GM21367 (cell line): ENCODE results near the gene CES4A.
"Not testable (repeated sequence)": the region's sequence is repeated elsewhere in the genome, so short reads cannot be mapped to it uniquely, and the experiment has no call there.

Source experiments
- ATAC-seq: cut with Tn5 transposase; IDR thresholded peaks from one replicate; pipeline ENCODE4 v1.9.1; 2021; ENCODE audit not compliant: unreplicated experiment

Gene CES4A

DNA sequence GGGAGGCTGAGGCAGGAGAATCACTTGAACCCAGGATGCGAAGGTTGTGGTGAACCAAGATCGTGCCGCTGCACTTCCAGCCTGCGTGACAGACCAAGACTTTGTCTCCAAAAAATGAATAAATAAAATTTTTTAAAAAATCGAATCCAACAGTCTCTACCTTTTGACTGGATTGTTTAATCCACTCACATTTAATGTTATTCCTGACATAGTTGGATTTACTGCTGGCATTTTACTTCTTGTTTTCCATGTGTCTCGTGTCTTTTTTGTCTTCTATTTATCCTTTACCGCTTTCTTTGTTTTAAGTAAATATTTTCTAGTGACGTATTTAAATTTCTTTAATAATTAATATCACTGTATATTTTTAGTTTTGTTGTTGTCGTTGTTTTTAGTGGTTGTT, 5.4 kb upstream of the CES4A start:
- no peak for ATAC-seq

DNA sequence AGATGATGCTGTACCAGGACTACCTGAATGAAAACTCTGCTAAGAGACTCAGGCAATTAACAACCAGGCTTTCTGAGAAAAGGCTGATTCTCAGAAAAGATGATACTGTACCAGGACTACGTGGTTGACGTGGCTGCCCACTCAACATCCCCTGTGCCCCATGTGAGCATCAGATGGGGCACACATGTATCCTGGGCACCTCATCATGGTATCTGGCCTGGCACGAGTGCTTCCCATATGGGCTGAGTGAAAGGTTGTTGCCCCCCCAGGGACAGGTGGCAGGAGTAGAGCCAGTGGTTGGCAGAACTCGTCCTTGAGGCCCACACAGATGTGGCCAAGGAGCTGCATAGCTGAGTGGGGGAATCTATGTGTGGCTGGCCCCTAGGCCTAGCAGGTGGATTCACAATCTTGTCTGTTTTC, 3.5 kb upstream of the CES4A start:
- ATAC-seq = no peak

GRCh38 chr16:66986559-66986958, 1.8 kb upstream of the CES4A start:
- no peak for ATAC-seq

DNA sequence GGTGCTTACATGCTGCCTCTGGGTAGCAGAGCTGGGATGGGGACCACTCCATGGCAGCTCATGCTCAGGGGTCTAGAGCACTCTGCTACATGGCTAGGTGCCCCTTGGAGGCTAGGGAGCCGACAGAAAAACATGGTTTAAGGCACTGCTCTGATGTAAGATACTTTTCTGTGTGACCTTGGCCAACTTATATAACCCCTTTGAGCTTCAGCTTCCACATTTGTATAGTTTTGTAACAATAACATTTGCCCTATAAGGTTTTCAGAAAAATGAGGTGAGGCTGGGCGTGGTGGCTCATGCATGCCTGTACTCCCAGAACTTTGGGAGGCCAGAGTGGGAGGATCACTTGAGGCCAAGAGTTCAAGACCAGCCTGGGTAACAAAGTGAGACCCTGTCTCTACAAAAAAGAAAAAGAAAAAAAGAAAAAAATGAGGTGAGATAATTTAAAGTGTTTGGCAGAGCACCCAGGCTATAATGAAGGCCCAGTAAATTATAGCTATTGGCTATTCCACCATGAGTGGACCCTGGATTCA, 3.2 kb downstream of the CES4A start:
- ATAC-seq = no peak

- not testable (repeated sequence) for ATAC-seq
Measured at GRCh38 chr16:66993558-66993957, 5.2 kb downstream of the CES4A start.

GRCh38 chr16:66996324-66996982, 8.1 kb downstream of the CES4A start:
- ATAC-seq = no peak

DNA sequence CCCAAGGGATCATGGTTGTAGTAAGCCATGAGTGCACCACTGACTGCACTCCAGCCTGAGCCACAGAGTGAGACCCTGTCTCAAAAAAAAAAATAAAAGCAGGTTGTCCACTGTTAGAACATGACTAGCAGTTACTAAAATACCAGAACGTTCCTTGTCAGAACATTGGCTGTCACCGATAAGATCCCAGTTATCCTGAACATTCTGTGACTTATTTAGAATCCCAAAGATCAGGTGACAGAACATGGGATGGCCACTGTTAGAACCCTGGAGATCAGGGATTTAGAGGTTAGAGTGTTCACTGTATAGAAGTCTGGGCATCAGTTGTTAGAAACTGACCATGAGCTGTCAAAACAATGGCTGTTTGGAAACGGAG, 8.6 kb downstream of the CES4A start:
- ATAC-seq = no peak

DNA sequence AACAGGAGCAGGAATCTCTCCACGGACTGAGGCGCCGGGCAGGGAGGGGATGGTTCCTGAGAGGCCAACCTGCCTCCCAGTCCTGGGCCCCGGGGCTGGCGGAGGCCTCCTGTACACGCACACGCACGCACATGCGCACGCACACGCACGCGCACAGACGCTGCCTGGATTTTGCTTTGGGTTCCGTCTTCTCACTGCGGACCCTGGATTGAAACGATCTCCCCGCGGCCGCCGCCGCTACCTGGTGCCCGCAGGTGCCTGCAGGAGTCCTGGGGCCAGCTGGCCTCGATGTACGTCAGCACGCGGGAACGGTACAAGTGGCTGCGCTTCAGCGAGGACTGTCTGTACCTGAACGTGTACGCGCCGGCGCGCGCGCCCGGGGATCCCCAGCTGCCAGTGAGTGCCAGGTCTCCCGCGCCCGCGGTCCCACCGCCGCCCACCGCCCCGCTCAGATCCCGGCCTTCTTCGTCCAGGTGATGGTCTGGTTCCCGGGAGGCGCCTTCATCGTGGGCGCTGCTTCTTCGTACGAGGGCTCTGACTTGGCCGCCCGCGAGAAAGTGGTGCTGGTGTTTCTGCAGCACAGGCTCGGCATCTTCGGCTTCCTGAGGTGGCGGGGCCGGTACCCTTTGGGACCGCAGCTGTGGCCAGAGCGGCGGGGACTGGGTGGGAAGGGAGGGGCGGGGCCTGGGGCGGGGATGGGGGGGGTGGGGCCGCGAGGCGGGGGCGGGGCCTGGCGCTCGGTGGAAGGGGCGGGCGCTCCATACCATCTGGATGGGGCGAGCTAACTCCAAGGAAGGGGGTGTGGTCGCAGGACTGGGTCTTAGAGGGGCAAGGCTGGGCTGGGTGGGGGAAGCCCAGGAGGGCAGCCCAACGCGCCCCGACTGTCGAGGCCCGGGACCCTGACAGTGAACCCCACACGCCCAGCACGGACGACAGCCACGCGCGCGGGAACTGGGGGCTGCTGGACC, 12.3 kb downstream of the CES4A start:
- no peak for ATAC-seq

DNA sequence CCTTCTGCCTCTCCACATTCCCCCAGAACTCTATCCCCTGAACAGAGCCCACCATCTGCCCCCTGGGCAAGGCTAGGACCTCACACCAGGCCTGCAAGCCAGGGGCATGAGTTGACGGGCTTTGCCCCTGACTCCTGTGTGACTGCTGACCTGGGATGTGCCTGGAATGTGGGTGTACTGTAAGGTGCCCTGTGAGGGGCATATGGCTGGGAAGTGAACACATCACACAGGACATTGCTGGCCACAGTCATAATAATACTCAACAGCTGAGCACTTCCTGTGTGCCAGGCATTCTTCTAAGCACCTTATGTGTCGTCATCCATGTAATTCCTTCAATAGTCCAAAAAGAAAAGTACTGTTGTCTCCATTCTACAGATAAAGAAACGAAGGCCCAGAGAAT, 13.3 kb downstream of the CES4A start:
- ATAC-seq = no peak

GRCh38 chr16:67006930-67007658, 18.7 kb downstream of the CES4A start:
- ATAC-seq = no peak

DNA sequence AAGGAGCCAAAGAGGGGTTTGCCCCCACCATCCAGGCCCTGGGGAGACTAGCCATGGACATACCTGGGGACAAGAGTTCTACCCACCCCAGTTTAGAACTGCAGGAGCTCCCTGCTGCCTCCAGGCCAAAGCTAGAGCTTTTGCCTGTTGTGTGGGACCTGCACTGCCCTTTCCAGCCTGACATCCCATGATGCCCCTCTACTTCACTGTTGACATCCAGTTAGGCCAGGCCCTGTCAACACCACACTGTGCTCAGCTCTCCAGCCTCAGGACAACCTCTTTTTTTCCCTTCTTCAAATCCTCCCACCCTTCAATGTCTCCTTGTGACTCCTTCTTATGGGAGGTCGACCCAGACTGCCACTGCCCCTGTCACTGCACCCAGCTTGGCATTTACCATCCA, 20.8 kb downstream of the CES4A start:
- no peak for ATAC-seq

GRCh38 chr16:67011274-67011673, 22.9 kb downstream of the CES4A start:
- ATAC-seq = no peak

- no peak for ATAC-seq
Measured at GRCh38 chr16:67013233-67013822, 24.9 kb downstream of the CES4A start.

GRCh38 chr16:67013823-67014633, 25.6 kb downstream of the CES4A start:
- no peak for ATAC-seq

DNA sequence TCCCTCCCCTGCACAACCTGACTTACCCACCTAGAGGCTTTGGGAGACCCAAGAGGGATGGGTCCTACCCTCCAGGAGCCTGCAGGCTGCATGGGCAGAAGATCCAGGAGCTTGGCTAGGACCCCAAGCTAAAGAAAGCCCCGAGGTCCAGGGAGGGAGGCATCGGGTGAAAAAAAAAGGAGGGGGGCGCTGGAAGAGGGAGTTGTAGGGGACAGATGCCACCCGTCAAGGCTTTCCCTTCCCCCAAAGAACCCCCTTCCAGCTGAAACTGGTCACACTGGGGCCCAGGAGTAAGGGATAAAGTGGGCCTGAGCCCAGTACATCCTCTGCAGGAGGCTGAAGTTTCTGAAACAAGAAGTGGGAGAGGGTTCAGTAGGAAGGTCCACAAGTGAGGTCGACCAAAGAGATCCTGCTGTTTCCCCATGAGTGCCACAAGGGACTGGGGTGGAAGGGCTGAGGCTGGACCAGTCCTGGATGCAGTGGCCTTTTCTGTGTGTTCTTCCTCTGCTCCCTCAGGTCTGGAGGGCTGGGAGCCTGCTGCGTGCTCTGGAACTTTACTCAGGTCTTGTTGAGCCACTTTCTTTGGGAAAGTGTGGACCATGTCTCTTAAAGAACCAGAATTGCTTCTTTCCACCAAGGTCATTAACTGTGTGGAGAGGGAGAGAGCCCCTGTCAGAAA, 26.4 kb downstream of the CES4A start:
- no peak for ATAC-seq

DNA sequence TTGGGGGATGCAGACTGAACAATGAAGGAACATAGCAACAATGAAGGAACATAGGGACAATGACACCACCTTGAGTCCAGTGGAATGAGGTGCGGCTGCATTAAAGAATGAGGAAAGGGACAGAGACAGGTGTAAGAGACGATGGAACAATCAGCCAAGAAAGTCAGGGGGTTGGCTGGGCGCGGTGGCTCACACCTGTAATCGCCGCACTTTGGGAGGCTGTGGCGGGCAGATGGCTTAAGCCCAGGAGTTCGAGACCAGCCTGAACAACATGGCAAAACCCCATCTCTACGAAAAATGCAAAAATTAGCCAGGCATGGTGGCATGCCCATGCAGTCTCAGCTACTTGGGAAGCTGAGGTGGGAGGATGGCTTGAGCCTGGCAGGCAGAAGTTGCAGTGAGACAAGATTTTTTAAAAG, 26.9 kb downstream of the CES4A start:
- no peak for ATAC-seq

DNA sequence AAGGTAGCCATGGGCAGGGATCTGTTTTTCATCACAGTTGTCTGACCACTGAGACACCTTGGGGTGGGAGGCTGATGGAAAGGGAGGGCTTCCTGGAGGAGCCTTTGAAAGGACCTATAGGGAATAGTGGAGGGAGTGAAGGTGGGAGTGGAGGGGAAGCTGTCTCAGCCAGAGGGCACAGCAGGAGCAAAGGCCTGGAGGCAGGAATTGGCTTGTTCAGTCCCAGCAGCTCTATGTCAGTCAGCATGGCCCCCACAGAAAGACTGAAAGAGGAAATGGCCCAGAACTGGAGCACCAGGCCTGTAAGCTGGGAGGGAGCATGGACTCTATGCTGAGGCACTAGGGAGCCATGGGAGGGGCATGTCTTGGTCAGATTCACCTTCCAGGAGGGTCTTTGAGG, 27.8 kb downstream of the CES4A start:
- no peak for ATAC-seq

DNA sequence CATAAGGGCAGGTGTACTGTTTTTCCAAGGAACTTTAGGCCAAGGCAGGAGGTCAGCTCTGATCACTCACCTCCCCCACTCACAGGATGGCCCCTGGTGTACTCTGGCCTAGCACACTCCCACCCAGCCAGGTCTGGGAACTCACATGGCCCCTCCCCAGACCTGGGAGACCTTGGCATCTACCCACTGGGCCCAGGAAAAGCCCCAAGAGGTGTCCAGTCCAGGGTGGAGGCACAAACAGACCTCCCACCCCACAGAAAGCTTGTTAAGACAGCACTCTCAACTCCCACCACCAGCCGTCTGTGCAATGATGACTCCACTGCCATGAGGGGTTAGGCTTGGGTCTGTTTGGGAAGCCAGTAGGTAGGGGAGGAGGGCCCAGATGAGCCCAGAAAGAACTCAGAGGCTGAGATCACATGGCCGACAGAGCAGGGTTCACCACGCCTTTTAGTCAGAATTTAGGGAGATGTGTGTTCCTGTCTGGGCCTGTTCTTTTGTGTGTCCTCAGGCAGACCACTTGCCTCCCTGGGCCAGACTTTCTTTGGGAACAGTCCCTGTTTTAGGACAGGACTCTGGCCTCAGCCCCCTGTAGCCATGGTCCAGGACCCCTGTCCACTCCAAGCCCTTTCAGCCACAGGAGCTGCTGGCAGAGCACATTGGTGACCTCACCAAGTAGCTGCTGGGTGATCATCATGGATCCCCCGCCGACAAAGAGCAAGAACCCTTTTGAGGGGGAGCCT, 28.5 kb downstream of the CES4A start:
- no peak for ATAC-seq

GRCh38 chr16:67017421-67017750, 29.0 kb downstream of the CES4A start:
- ATAC-seq = no peak
